Measurements from ENCODE around the gene LRRC8E. TPM values are rescaled to one million over a fixed set of nuclear protein-coding genes. Genes with fewer than 3 reads are reported as not detected.

Gene LRRC8E
- total RNA-seq, 1 experiment from 2014 or later = 18.1 TPM

DNA sequence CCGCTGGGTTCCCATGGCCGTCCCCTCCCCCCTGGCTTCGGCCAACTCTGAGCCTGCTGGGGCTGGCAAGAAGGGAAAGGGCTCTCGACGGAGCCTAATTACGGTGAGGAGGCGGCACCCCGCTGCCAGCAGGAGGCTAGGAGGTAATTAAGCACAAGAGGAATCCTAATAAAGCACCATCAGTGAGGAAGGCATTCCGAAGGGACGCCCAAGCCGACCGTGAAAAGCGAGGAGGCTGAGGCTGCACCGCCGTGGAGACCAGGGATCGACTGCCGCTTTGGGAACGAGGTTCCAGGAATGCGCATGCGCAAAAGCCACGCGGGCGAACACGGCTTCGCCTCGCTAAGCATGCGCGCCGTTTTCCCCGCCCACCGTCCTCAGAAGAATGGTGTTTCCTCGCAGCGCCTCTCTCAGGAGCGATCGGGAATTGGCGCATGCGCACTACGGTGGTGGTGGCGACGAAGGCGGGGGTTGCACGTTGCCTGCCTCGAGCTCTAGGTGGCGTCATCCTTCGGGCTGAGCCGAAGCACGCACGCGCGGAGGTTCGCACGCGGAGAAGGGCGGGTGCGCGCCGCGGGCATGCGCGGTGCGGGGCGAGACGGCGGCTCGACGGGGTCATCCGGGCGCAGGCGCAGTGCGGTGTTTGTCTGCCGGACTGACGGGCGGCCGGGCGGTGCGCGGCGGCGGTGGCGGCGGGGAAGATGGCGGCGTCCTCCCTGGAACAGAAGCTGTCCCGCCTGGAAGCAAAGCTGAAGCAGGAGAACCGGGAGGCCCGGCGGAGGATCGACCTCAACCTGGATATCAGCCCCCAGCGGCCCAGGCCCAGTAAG lies 15.1 kb downstream of the LRRC8E start, which contains the start of gene MAP2K7 (continued):
- TF ChIP-seq, protein P1, sequence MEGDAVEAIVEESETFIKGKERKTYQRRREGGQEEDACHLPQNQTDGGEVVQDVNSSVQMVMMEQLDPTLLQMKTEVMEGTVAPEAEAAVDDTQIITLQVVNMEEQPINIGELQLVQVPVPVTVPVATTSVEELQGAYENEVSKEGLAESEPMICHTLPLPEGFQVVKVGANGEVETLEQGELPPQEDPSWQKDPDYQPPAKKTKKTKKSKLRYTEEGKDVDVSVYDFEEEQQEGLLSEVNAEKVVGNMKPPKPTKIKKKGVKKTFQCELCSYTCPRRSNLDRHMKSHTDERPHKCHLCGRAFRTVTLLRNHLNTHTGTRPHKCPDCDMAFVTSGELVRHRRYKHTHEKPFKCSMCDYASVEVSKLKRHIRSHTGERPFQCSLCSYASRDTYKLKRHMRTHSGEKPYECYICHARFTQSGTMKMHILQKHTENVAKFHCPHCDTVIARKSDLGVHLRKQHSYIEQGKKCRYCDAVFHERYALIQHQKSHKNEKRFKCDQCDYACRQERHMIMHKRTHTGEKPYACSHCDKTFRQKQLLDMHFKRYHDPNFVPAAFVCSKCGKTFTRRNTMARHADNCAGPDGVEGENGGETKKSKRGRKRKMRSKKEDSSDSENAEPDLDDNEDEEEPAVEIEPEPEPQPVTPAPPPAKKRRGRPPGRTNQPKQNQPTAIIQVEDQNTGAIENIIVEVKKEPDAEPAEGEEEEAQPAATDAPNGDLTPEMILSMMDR (IDR thresholded peaks at IDR 0.05 in 2 of 3, conservative IDR thresholded peaks at IDR 0.05 in 1 of 3; ENCODE audit: borderline replicate concordance in 1 of 3, insufficient read depth in 1 of 3, low read depth in 2 of 3, low read length in 2 of 3) = peak; percentile 25 to 95 (median 55); a peak in 5 of 6 replicates

DNA sequence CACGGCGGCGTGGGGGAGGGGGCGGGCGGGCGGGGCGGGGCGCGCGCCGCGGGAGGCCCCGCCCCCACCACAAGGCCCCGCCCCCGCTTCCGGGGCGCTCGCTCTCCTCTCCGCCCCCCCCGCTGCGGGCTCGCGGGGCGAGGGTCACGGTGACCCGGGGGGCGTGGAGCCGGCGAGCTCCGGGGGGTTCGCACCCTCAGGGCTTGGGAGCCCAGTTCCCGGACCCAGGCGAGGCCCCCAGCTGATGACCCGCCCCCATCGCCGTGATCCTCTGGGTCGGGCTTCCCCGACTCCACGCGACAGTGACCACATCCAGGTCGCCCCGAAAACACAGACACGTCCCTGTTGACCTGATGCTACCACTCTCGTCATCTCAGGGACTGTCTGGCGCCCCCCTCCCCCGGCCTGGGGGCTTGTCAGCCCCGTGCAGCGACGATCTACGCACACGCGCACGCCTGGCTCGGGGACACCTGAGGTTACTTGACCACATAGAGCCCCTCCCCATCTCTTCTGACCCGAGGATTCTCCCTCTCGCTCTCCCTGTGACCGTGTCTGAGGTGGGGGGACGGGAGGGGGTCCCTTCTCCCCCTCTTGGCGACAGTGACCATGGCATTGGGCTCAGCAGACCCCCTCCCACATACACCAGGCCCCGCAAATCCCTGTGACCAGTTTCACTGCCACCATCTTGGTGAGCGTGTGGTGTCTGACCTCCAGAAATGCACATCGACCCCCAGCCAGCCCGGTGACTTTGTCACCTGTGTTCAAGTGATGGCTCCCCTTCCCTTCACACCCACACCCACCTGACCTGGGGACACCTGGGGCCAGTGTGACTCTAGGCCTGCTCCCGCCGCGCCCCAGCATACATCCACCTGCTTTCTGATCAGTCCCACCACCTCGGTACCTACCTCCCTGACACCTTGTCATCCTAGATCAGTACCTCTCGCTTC lies 16.0 kb downstream of the LRRC8E start:
- H3K79me2 ChIP-seq (ENCODE audit: insufficient read depth, low read length) = peaks cover 63% of the 10 kb centered on the region
- ATAC-seq = peak; percentile 45
- intact Hi-C loops (cut with micrococcal nuclease) = no loop called here
- H3K9me2 ChIP-seq (ENCODE audit: insufficient read depth) = no peaks in the 10 kb centered on the region
- no peaks in the 10 kb centered on the region for H3K9me3 ChIP-seq (ENCODE audit: control insufficient read depth in 1 of 2, insufficient read depth in 1 of 2, low read depth in 1 of 2, low read length in 2 of 2)
- H4K20me1 ChIP-seq (ENCODE audit: insufficient read depth) = no peaks in the 10 kb centered on the region
- ChIA-PET POLR2A (interaction anchor here (0.6 to 2.1 kb wide), 5 partner anchors 13 to 35 kb away, joined by 3 to 11 read pairs (median 8); partner anchors contain the start of genes LRRC8E and SNAPC2), RAD21 (ENCODE audit: low non-redundant PET in 1 of 2, low total read pairs in 2 of 2, uncharacterized antibody in 2 of 2, unreplicated experiment in 2 of 2) (interaction anchor here in 1 of 2 experiments (1.0 kb wide), 1 partner anchor 36 kb away, joined by 4 read pairs; no protein-coding TSS in a partner anchor), CTCF (interaction anchor here (0.7 to 1.2 kb wide), 12 partner anchors 9 to 609 kb away, joined by 3 to 18 read pairs (median 4); partner anchors contain the start of genes SNAPC2 and ZNF414)
- H2AFZ ChIP-seq (ENCODE audit: low read depth, low read length, poor library complexity, severe bottlenecking) = no peak overlapping the region
- TSS peak; percentile 46 for BruUV-seq (replicated peaks)
- DNase-seq (ENCODE audit: low read depth, low spot score) = no peak
- H3K36me3 ChIP-seq (ENCODE audit: control insufficient read depth in 1 of 2, insufficient read depth in 2 of 2, low read length in 2 of 2) = peaks cover 0 to under 1% of the 10 kb centered on the region in 2 experiments; a peak in 2 of 4 replicates
- H3K4me2 ChIP-seq (ENCODE audit: low read length) = peak overlapping the region; percentile 97
- H3K27me3 ChIP-seq (ENCODE audit: insufficient read depth, low read length) = no peaks in the 10 kb centered on the region
- peak overlapping the region; percentile 92 for H3K27ac ChIP-seq (ENCODE audit: low read depth, low read length)
- H3K9ac ChIP-seq (ENCODE audit: low read length) = peak overlapping the region; percentile 97
- H3K4me3 ChIP-seq (replicated peaks in 1 of 2; ENCODE audit: low read depth in 1 of 2, low read length in 2 of 2) = peak overlapping the region; percentile 72 to 97
- H3K4me1 ChIP-seq (ENCODE audit: control insufficient read depth in 1 of 2, insufficient read depth in 2 of 2, low read length in 2 of 2) = peaks cover 3 to 30% of the 10 kb centered on the region in 2 experiments; a peak in 2 of 4 replicates
- TF ChIP-seq ELF1 (IDR thresholded peaks at IDR 0.05; ENCODE audit: borderline replicate concordance, low read depth) (no peak), CBX3 (IDR thresholded peaks at IDR 0.05; ENCODE audit: low read depth) (no peak), ZFX (IDR thresholded peaks at IDR 0.05) (no peak), RAD21 (IDR thresholded peaks at IDR 0.05; ENCODE audit: low read depth) (no peak), POLR2A (IDR thresholded peaks at IDR 0.05; ENCODE audit: borderline replicate concordance, extremely low read depth, insufficient read depth, insufficient read length) (no peak), POLR2AphosphoS5 (IDR thresholded peaks at IDR 0.05; ENCODE audit: low read depth, low read length) (no peak; the same call in 1 of the 2 replicates)
- TF ChIP-seq, protein P1 (IDR thresholded peaks at IDR 0.05 in 2 of 3, conservative IDR thresholded peaks at IDR 0.05 in 1 of 3; ENCODE audit: borderline replicate concordance in 1 of 3, insufficient read depth in 1 of 3, low read depth in 2 of 3, low read length in 2 of 3) = no peak
- TF ChIP-seq, protein P2, sequence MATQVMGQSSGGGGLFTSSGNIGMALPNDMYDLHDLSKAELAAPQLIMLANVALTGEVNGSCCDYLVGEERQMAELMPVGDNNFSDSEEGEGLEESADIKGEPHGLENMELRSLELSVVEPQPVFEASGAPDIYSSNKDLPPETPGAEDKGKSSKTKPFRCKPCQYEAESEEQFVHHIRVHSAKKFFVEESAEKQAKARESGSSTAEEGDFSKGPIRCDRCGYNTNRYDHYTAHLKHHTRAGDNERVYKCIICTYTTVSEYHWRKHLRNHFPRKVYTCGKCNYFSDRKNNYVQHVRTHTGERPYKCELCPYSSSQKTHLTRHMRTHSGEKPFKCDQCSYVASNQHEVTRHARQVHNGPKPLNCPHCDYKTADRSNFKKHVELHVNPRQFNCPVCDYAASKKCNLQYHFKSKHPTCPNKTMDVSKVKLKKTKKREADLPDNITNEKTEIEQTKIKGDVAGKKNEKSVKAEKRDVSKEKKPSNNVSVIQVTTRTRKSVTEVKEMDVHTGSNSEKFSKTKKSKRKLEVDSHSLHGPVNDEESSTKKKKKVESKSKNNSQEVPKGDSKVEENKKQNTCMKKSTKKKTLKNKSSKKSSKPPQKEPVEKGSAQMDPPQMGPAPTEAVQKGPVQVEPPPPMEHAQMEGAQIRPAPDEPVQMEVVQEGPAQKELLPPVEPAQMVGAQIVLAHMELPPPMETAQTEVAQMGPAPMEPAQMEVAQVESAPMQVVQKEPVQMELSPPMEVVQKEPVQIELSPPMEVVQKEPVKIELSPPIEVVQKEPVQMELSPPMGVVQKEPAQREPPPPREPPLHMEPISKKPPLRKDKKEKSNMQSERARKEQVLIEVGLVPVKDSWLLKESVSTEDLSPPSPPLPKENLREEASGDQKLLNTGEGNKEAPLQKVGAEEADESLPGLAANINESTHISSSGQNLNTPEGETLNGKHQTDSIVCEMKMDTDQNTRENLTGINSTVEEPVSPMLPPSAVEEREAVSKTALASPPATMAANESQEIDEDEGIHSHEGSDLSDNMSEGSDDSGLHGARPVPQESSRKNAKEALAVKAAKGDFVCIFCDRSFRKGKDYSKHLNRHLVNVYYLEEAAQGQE (IDR thresholded peaks at IDR 0.05; ENCODE audit: low read depth) = no peak

Data from HCT116 (cell line).